PFSK-1 (cell line): ENCODE results near the gene TTLL10.

Source experiments
- FOXP2 ChIP-seq: optimal IDR thresholded peaks from 2 replicates; pipeline ENCODE3; 2011; ENCODE audit warnings: borderline replicate concordance, control low read depth, inconsistent platforms; ENCODE audit not compliant: insufficient read depth; ENCODE audit errors: extremely low read length, extremely low read depth
- POLR2AphosphoS5 ChIP-seq: IDR thresholded peaks from 2 replicates; pipeline ENCODE4 v1.6.1; 2012; ENCODE audit warnings: low read depth, mild to moderate bottlenecking, control low read depth, low read length, moderate library complexity
- SIN3A ChIP-seq: IDR thresholded peaks from 2 replicates; pipeline ENCODE4 v1.6.1; 2012; ENCODE audit warnings: mild to moderate bottlenecking, low read length, moderate library complexity, borderline replicate concordance; ENCODE audit not compliant: insufficient read depth
- TAF1 ChIP-seq: IDR thresholded peaks from 2 replicates; pipeline ENCODE4 v1.6.1; 2012; ENCODE audit warnings: low read length, control low read depth, borderline replicate concordance; ENCODE audit not compliant: insufficient read depth
- TF ChIP-seq, protein P1 (sequence below), 2 experiments: IDR thresholded peaks; 2 replicates each; pipeline versions ENCODE4 v1.6.1 to v1.8.0; 2011 to 2012; ENCODE audit warnings: low read depth in 2 of 2, low read length in 2 of 2, control low read depth in 1 of 2, inconsistent platforms in 1 of 2, mild to moderate bottlenecking in 1 of 2, moderate library complexity in 1 of 2; ENCODE audit not compliant: insufficient read depth in 1 of 2

The TTLL10 gene

DNA sequence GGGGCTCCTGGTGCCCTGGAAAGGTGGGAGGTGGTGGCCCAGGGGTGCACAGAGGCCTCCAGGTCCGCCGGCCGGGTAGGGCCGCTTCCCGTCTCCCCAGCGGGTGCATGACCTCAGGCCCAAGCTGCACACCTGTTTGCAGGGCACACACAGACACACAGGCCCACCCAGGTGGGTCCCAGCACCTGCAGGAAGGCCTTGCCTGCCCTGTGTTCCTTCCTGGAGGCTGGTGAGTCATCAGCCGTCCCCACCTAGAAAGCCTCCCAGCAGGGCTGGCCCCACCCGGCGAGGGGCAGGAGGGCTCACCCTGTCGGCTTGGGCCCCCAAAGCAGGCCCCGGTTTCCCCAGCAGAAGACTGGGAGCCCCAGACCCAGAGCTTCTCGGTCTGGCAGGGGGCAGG, 23.6 kb upstream of the TTLL10 start:
- TF ChIP-seq SIN3A (no peak), FOXP2 (no peak), POLR2AphosphoS5 (no peak), TAF1 (no peak)
- TF ChIP-seq, protein P1, sequence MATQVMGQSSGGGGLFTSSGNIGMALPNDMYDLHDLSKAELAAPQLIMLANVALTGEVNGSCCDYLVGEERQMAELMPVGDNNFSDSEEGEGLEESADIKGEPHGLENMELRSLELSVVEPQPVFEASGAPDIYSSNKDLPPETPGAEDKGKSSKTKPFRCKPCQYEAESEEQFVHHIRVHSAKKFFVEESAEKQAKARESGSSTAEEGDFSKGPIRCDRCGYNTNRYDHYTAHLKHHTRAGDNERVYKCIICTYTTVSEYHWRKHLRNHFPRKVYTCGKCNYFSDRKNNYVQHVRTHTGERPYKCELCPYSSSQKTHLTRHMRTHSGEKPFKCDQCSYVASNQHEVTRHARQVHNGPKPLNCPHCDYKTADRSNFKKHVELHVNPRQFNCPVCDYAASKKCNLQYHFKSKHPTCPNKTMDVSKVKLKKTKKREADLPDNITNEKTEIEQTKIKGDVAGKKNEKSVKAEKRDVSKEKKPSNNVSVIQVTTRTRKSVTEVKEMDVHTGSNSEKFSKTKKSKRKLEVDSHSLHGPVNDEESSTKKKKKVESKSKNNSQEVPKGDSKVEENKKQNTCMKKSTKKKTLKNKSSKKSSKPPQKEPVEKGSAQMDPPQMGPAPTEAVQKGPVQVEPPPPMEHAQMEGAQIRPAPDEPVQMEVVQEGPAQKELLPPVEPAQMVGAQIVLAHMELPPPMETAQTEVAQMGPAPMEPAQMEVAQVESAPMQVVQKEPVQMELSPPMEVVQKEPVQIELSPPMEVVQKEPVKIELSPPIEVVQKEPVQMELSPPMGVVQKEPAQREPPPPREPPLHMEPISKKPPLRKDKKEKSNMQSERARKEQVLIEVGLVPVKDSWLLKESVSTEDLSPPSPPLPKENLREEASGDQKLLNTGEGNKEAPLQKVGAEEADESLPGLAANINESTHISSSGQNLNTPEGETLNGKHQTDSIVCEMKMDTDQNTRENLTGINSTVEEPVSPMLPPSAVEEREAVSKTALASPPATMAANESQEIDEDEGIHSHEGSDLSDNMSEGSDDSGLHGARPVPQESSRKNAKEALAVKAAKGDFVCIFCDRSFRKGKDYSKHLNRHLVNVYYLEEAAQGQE (IDR thresholded peaks at IDR 0.05; ENCODE audit: insufficient read depth in 1 of 2, low read depth in 2 of 2, low read length in 2 of 2): no peak

DNA sequence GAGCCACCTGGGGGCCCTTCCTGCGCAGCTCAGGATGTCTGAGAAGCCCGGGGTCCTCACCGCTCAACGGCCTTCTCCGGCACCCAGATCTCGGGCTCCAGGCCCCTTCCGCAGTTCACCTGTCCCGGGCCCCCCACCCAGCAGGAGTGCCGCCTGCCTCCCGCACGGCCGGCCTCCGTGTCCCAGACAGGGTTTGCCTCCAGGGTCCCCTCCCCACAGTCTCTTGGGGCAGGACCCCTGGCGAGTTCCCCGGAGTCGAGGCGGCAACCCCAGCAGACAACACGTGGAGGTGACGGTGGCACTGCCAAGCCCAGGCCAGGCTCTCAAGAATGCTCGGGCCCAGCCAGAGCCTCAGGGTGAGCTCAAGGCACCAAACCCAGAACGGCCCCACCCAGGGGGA, 22.4 kb upstream of the TTLL10 start:
- TF ChIP-seq SIN3A: no peak
- no peak for TF ChIP-seq TAF1
- TF ChIP-seq, protein P1 (IDR thresholded peaks at IDR 0.05; ENCODE audit: insufficient read depth in 1 of 2, low read depth in 2 of 2, low read length in 2 of 2): no peak
- TF ChIP-seq FOXP2: no peak
- no peak for TF ChIP-seq POLR2AphosphoS5

DNA sequence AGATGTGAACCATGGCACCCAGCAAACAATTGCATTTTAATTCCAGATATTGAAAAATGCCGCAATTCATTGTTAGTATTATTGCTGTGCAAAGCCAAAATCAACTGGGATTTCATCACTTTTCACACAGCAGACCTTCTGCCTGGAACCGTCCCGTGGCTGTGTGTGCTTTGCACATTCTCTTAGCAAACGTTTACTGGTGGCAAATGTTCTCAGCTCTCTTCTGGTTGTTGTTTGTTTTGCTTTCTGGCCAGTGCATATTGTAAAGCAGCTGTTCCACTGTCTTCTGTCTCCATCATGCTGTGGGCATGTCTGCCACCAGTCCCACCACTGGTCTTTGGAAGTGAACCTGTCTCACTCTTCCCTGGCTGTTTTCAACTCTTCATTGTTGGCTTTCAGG, 19.8 kb upstream of the TTLL10 start:
- no peak for TF ChIP-seq FOXP2
- no peak for TF ChIP-seq SIN3A
- TF ChIP-seq TAF1: no peak
- TF ChIP-seq, protein P1 (IDR thresholded peaks at IDR 0.05; ENCODE audit: insufficient read depth in 1 of 2, low read depth in 2 of 2, low read length in 2 of 2): no peak
- TF ChIP-seq POLR2AphosphoS5: no peak

DNA sequence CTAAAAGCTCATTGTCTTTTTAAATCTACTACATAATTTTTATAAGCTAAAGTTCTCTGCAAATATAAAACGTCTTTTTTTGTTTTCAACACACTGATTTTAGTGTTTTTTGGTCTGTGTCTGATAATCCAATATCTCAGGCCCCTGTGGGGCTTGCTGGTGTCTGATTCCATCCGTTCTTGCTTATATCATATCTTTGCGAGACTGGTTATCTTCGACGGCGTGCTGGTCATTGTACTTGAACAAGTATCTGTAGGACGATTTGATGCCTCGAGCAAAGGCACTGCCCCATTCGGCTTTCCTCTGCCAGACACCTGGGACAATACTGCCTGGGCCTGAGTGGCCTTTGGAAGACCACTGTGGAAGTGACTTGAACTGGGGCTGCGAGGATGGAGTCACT, 18.4 kb upstream of the TTLL10 start:
- TF ChIP-seq, protein P1 (IDR thresholded peaks at IDR 0.05; ENCODE audit: insufficient read depth in 1 of 2, low read depth in 2 of 2, low read length in 2 of 2): no peak
- TF ChIP-seq POLR2AphosphoS5 (no peak), SIN3A (no peak), TAF1 (no peak), FOXP2 (no peak)

DNA sequence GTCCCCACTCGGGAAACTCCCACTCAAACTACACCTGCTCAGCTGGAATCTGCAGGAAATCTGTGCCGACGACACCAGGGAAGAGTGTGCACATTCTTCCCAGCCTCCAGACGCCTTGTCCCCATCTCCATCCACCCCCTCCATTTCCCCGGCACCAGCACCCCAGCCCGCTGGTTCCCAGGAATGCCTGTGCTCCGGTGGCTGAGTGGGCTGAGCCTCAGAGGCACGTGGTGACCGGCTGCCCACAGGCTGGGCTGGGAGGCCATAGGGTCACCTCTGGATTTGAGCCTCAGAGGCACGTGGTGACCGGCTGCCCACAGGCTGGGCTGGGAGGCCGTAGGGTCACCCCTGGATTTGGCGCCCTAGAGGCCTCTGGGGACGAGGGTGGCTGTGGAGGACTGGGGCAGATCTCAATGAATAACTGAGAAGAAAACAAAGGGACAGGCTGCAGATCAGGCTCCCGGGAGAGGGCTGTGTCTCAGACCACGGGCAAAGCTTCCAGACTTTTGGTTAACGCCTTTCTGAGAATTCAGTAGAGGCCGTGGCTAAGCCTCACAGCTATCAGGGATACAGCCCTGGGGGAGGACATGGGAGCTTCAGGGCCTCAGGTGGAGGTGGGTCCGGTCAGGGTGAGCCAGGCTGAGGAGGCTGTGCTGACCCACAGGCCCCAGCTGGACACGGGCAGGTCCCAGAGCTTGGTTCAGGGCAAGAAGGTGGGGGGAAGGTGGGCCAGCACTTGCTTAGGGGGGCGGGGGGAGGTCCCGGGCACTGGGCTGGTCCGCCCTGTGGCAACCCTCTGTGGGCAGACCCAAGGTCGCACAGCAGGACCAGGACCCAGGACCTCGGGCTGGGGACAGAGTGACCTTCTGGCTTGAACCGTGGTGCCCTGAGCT, 17.3 kb upstream of the TTLL10 start:
- TF ChIP-seq, protein P1 (IDR thresholded peaks at IDR 0.05; ENCODE audit: insufficient read depth in 1 of 2, low read depth in 2 of 2, low read length in 2 of 2): no peak
- TF ChIP-seq POLR2AphosphoS5: no peak
